ENCODE measurements around the gene FGFBP2.

- TF ChIP-seq POLR2A (IDR thresholded peaks at IDR 0.05; ENCODE audit: low read length) (no peak), GATA1 (IDR thresholded peaks at IDR 0.05; ENCODE audit: low read depth, low read length) (no peak)
These were observed 20.7 kb downstream of the FGFBP2 start for GRCh38 chr4:15942283-15942682.
